Measurements from ENCODE around the gene RBM46. TPM values are rescaled to one million over a fixed set of nuclear protein-coding genes. Genes with fewer than 3 reads are reported as not detected.

Gene RBM46
- total RNA-seq, 5 donors from 2014 or later (not counting 1 experiment from before 2014, with no cell fraction given) = not detected

DNA sequence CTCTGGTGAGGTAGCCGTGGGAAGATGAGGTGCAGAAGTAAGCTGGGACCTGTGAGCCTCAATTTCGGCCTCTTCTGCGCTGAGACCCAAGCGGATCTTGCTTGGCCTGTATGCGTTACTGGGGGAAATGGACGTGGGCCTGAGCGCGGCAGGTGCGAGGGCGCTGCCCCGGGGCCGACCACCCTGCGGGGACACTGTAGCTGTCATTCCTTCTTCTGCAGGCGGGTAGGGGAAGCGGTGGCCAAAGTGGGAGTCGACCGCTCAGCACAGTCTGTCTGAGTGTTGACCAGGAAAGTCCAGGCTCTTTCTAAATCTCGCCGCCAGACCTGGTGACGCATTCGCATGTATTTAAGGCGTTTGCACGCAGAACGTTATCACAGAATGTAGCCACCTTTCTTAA, 40.6 kb upstream of the RBM46 start:
- no peak overlapping the region for H3K27ac ChIP-seq (ENCODE audit: low read length)
- H3K27me3 Mint-ChIP-seq = peaks cover 35 to 47% of the 10 kb centered on the region in 2 donors
- H3K36me3 Mint-ChIP-seq = no peaks in the 10 kb centered on the region
- ChIA-PET CTCF (no interaction called here), POLR2A (no interaction called here)
- no peak overlapping the region for H3K27ac Mint-ChIP-seq
- H3K9me3 ChIP-seq = no peaks in the 10 kb centered on the region
- H3K4me3 ChIP-seq (ENCODE audit: control insufficient read depth in 1 of 2, extremely low read depth in 1 of 2, low read length in 1 of 2) = no peak overlapping the region
- H3K36me3 ChIP-seq (ENCODE audit: control insufficient read depth in 2 of 2, extremely low read depth in 1 of 2, insufficient read depth in 1 of 2, low read length in 1 of 2) = no peaks in the 10 kb centered on the region
- no peak overlapping the region for H3K4me3 Mint-ChIP-seq
- H3K9me3 Mint-ChIP-seq = no peaks in the 10 kb centered on the region
- H3K4me1 ChIP-seq (ENCODE audit: control insufficient read depth in 1 of 2, extremely low read depth in 1 of 2, insufficient read depth in 2 of 2, low read length in 2 of 2) = peaks cover 0 to 30% of the 10 kb centered on the region in 2 experiments
- peaks cover 16 to 47% of the 10 kb centered on the region in 2 experiments for H3K27me3 ChIP-seq (replicated peaks in 1 of 2; ENCODE audit: control insufficient read depth in 2 of 2, extremely low read depth in 1 of 2, insufficient read depth in 2 of 2, low read length in 1 of 2)
- no peak for DNase-seq
- WGBS (ENCODE audit: insufficient coverage) = 83% methylated on average over 24 of the region's 24 CpGs
- ATAC-seq (replicated peaks in 1 of 4) = no peak
- H3K4me1 Mint-ChIP-seq = peaks cover 19 to 29% (median 25%) of the 10 kb centered on the region in 3 donors

DNA sequence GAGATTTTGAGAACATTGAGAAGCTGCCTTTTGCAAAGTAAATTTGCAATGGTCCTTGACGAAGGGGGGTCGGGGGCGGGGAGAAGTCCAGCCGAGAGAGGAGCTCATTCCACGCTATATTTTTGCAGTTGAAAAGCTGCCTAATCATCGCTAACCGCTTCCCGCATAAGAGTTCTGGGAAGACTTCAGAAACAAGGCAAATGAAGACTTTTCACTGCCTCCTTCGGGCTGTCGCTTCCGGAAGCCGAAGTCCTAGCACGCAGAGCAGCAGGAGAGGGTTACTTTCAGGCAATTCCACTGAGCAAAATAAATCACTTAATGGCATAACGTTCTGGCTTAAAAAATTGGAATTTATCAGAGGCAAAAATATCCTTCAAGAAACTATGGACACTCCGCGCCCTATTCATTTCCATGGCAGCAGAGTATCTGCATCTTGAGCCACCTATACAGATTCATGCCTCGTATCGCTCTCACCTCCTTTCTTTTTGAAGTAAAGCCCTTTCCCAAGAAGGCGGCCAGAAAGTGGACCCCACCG, 39.9 kb upstream of the RBM46 start:
- H3K27ac Mint-ChIP-seq = no peak overlapping the region

DNA sequence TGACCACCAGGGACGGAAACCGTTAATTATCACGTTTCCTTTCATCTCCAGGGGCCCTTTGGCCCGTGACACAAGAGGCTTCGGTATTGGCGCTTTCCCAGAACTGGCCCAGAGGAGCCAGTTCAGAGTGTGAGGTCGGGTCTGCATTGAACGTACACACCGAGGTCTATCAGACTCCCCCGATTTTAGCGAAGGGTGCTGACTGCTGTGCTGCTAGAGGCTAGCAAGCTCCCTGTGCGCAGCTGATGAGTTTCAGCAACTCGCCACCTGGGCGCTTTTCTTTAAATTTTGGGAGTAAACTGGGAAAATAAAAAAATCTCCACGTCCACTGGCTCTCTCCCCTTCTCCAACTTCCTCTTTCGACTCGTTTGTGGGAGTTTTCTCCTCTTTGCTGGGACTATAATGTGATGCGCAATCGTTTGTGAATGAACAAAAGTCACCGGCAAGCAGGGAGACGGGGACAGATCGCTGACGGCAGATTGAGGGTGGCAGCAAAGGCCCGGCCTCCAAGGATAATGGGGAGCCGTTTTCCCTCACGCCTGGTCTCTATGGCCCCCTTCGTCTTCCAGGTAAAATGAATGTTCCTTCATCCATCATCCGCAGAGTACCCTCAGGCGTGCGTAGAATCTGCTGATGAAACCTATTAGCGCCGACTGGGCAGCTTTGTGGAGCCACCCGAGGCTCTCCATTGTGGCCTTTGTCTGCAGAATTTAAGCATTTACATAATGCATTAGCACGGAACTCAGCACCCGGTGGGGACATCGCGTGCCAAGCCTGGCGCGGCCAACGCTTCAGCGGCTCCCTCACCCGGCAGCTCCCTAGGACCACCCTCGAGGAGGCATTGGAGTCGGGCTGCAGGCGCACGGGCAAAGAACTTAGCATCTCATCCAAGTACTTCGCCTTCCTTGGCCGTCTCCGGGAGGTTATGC, 38.9 kb upstream of the RBM46 start:
- H3K27ac ChIP-seq (ENCODE audit: low read length) = no peak overlapping the region
- Mint-ChIP-seq H3K36me3 (no peaks in the 10 kb centered on the region), H3K9me3 (no peaks in the 10 kb centered on the region), H3K27me3 (peaks cover 48 to 55% of the 10 kb centered on the region in 2 donors), H3K4me3 (peak overlapping the region; percentile 6 to 64 (median 50)), H3K27ac (no peak overlapping the region), H3K4me1 (peaks cover 19 to 29% (median 25%) of the 10 kb centered on the region in 3 donors)
- H3K36me3 ChIP-seq (ENCODE audit: control insufficient read depth in 2 of 2, extremely low read depth in 1 of 2, insufficient read depth in 1 of 2, low read length in 1 of 2) = no peaks in the 10 kb centered on the region
- WGBS (ENCODE audit: insufficient coverage) = 7% methylated on average over 31 of the region's 49 CpGs
- ChIA-PET CTCF (interaction anchor here in 1 of 2 donors (0.7 kb wide), 1 partner anchor 145 kb away, joined by 3 read pairs; no protein-coding TSS in a partner anchor), POLR2A (no interaction called here)
- peaks cover 0 to 30% of the 10 kb centered on the region in 2 experiments for H3K4me1 ChIP-seq (ENCODE audit: control insufficient read depth in 1 of 2, extremely low read depth in 1 of 2, insufficient read depth in 2 of 2, low read length in 2 of 2)
- H3K4me3 ChIP-seq (ENCODE audit: control insufficient read depth in 1 of 2, extremely low read depth in 1 of 2, low read length in 1 of 2) = peak overlapping the region in 1 of 2 donors; percentile 3
- no peaks in the 10 kb centered on the region for H3K9me3 ChIP-seq
- DNase-seq = no peak
- ATAC-seq (replicated peaks in 1 of 4) = no peak
- H3K27me3 ChIP-seq (replicated peaks in 1 of 2; ENCODE audit: control insufficient read depth in 2 of 2, extremely low read depth in 1 of 2, insufficient read depth in 2 of 2, low read length in 1 of 2) = peaks cover 20 to 47% of the 10 kb centered on the region in 2 experiments

More for the DNA sequence above, 39.9 kb upstream of the RBM46 start:
- Histone ChIP-seq H3K4me1 (ENCODE audit: control insufficient read depth in 1 of 2, extremely low read depth in 1 of 2, insufficient read depth in 2 of 2, low read length in 2 of 2) (peaks cover 0 to 30% of the 10 kb centered on the region in 2 experiments), H3K9me3 (no peaks in the 10 kb centered on the region), H3K4me3 (ENCODE audit: control insufficient read depth in 1 of 2, extremely low read depth in 1 of 2, low read length in 1 of 2) (no peak overlapping the region), H3K27ac (ENCODE audit: low read length) (no peak overlapping the region), H3K36me3 (ENCODE audit: control insufficient read depth in 2 of 2, extremely low read depth in 1 of 2, insufficient read depth in 1 of 2, low read length in 1 of 2) (no peaks in the 10 kb centered on the region), H3K27me3 (replicated peaks in 1 of 2; ENCODE audit: control insufficient read depth in 2 of 2, extremely low read depth in 1 of 2, insufficient read depth in 2 of 2, low read length in 1 of 2) (peaks cover 16 to 47% of the 10 kb centered on the region in 2 experiments)
- Mint-ChIP-seq H3K4me3 (no peak overlapping the region), H3K9me3 (no peaks in the 10 kb centered on the region), H3K4me1 (peaks cover 19 to 29% (median 25%) of the 10 kb centered on the region in 3 donors), H3K36me3 (no peaks in the 10 kb centered on the region), H3K27me3 (peaks cover 39 to 49% of the 10 kb centered on the region in 2 donors)
- POLR2A ChIA-PET = no interaction called here
- ATAC-seq (replicated peaks in 1 of 4) (no peak), DNase-seq (no peak)
- 25% methylated on average over 18 of the region's 20 CpGs for WGBS (ENCODE audit: insufficient coverage)
- CTCF ChIA-PET = no interaction called here

DNA sequence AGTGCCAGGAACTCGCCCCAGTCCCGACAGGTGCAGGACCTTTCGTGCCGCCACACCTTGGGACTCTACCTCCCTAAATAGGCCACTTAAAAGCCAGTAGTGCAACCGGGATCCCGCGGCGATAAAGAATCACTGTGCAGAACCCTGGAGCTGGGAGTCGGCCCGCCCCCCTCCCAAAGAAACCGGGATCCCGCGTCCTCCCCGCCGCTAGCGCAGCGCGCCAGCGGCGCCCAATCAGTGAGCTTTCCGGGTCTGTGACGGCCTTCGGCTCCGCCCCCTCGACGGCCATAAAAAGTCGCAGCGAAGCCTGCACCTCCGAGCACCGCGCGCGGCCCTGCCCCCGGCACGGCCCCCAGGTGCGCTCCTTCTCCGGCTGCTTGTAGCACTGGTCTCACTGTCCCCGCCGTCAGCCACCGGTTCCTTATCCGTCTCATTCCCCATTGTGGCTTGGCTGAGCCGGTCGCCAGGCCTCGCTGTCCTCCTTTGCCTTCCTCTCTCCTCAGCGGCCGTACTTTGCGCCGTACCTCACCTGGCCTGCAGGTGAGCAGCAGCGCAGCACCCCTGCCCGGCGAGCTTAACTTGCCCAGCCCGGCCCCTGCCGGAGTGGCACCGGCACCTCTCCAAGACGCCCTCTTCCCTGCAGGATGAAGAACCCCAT, 37.3 kb upstream of the RBM46 start, which contains the start of gene LRAT:
Gene LRAT, plus strand, starts transcription at position 318 of the 658 bp plus-strand sequence. Its CDS starts 327 bp downstream, at position 645.
- peak within 1 kb of the TSS; percentile 47 to 81 for H3K4me3 ChIP-seq (ENCODE audit: control insufficient read depth in 1 of 2, extremely low read depth in 1 of 2, low read length in 1 of 2)
- H3K4me1 Mint-ChIP-seq = peaks cover 19 to 29% (median 25%) of the 10 kb centered on the region in 3 donors
- H3K27ac Mint-ChIP-seq = peak within 1 kb of the TSS in 1 of 2 donors; percentile 36
- no peaks in the 10 kb centered on the region for H3K36me3 ChIP-seq (ENCODE audit: control insufficient read depth in 2 of 2, extremely low read depth in 1 of 2, insufficient read depth in 1 of 2, low read length in 1 of 2)
- ChIA-PET CTCF (interaction anchor here in 1 of 2 donors (0.6 kb wide), 1 partner anchor 9 kb away, joined by 3 read pairs; no protein-coding TSS in a partner anchor), POLR2A (no interaction called here)
- no peaks in the 10 kb centered on the region for H3K36me3 Mint-ChIP-seq
- WGBS (ENCODE audit: insufficient coverage) = 6% methylated on average over 55 of the region's 55 CpGs
- peaks cover 16 to 47% of the 10 kb centered on the region in 2 experiments for H3K27me3 ChIP-seq (replicated peaks in 1 of 2; ENCODE audit: control insufficient read depth in 2 of 2, extremely low read depth in 1 of 2, insufficient read depth in 2 of 2, low read length in 1 of 2)
- no peak within 1 kb of the TSS for H3K27ac ChIP-seq (ENCODE audit: low read length)
- DNase-seq (peak in 17 of 35 experiments; percentile 1 to 35 (median 9)), ATAC-seq (replicated peaks in 1 of 4) (peak; percentile 59 to 91 (median 71))
- no peaks in the 10 kb centered on the region for H3K9me3 ChIP-seq
- H3K4me1 ChIP-seq (ENCODE audit: control insufficient read depth in 1 of 2, extremely low read depth in 1 of 2, insufficient read depth in 2 of 2, low read length in 2 of 2) = peaks cover 0 to 30% of the 10 kb centered on the region in 2 experiments
- no peaks in the 10 kb centered on the region for H3K9me3 Mint-ChIP-seq
- peak within 1 kb of the TSS; percentile 77 to 91 (median 81) for H3K4me3 Mint-ChIP-seq
- peaks cover 60 to 61% of the 10 kb centered on the region in 2 donors for H3K27me3 Mint-ChIP-seq

DNA sequence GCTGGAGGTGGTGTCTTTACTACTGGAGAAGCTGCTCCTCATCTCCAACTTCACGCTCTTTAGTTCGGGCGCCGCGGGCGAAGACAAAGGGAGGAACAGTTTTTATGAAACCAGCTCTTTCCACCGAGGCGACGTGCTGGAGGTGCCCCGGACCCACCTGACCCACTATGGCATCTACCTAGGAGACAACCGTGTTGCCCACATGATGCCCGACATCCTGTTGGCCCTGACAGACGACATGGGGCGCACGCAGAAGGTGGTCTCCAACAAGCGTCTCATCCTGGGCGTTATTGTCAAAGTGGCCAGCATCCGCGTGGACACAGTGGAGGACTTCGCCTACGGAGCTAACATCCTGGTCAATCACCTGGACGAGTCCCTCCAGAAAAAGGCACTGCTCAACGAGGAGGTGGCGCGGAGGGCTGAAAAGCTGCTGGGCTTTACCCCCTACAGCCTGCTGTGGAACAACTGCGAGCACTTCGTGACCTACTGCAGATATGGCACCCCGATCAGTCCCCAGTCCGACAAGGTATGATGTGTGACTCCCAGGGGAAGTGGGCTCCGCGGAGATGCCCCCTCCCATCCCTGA, 36.6 kb upstream of the RBM46 start:
- no peaks in the 10 kb centered on the region for H3K9me3 ChIP-seq
- ATAC-seq (replicated peaks in 1 of 4) (no peak), DNase-seq (no peak)
- 11% methylated on average over 31 of the region's 31 CpGs for WGBS (ENCODE audit: insufficient coverage)
- H3K4me1 Mint-ChIP-seq = peaks cover 19 to 29% (median 25%) of the 10 kb centered on the region in 3 donors
- peaks cover 0 to 30% of the 10 kb centered on the region in 2 experiments for H3K4me1 ChIP-seq (ENCODE audit: control insufficient read depth in 1 of 2, extremely low read depth in 1 of 2, insufficient read depth in 2 of 2, low read length in 2 of 2)
- peaks cover 60 to 61% of the 10 kb centered on the region in 2 donors for H3K27me3 Mint-ChIP-seq
- H3K27me3 ChIP-seq (replicated peaks in 1 of 2; ENCODE audit: control insufficient read depth in 2 of 2, extremely low read depth in 1 of 2, insufficient read depth in 2 of 2, low read length in 1 of 2) = peaks cover 12 to 47% of the 10 kb centered on the region in 2 experiments
- no peak overlapping the region for H3K27ac Mint-ChIP-seq
- H3K36me3 ChIP-seq (ENCODE audit: control insufficient read depth in 2 of 2, extremely low read depth in 1 of 2, insufficient read depth in 1 of 2, low read length in 1 of 2) = no peaks in the 10 kb centered on the region
- H3K4me3 Mint-ChIP-seq = peak overlapping the region; percentile 77 to 91 (median 81)
- no peak overlapping the region for H3K27ac ChIP-seq (ENCODE audit: low read length)
- H3K9me3 Mint-ChIP-seq = no peaks in the 10 kb centered on the region
- no peaks in the 10 kb centered on the region for H3K36me3 Mint-ChIP-seq
- ChIA-PET POLR2A (no interaction called here), CTCF (interaction anchor here in 1 of 2 donors (0.6 kb wide), 1 partner anchor 9 kb away, joined by 3 read pairs; no protein-coding TSS in a partner anchor)
- peak overlapping the region; percentile 47 to 81 for H3K4me3 ChIP-seq (ENCODE audit: control insufficient read depth in 1 of 2, extremely low read depth in 1 of 2, low read length in 1 of 2)
